HG03159 (cell line): Measurements from ENCODE around the gene SLC25A33.

Experiments used
- ATAC-seq: cut with Tn5 transposase; IDR thresholded peaks from one replicate; pipeline ENCODE4 v1.9.1; 2021; ENCODE audit warnings: mild to moderate bottlenecking, moderate library complexity; ENCODE audit not compliant: unreplicated experiment

Gene SLC25A33

GRCh38 chr1:9599741-9600140 lies 60.5 kb downstream of the SLC25A33 start:
- ATAC-seq = no peak

GRCh38 chr1:9600861-9601834 lies 61.9 kb downstream of the SLC25A33 start:
- ATAC-seq = no peak

- no peak for ATAC-seq
Measured at GRCh38 chr1:9601942-9602793, 62.9 kb downstream of the SLC25A33 start.

GRCh38 chr1:9602794-9603167 lies 63.5 kb downstream of the SLC25A33 start:
- no peak for ATAC-seq

- ATAC-seq = no peak
Measured at GRCh38 chr1:9603307-9603706, 64.0 kb downstream of the SLC25A33 start.

GRCh38 chr1:9603766-9604753 lies 64.8 kb downstream of the SLC25A33 start:
- ATAC-seq = no peak

- ATAC-seq = no peak
Measured at GRCh38 chr1:9604836-9605235, 65.6 kb downstream of the SLC25A33 start.

- ATAC-seq = no peak
Measured at GRCh38 chr1:9605946-9606455, 66.7 kb downstream of the SLC25A33 start.

- ATAC-seq = no peak
Measured at GRCh38 chr1:9606458-9606857, 67.2 kb downstream of the SLC25A33 start.

- no peak for ATAC-seq
Measured at GRCh38 chr1:9606948-9607347, 67.7 kb downstream of the SLC25A33 start.

GRCh38 chr1:9607352-9607751 lies 68.1 kb downstream of the SLC25A33 start:
- ATAC-seq = no peak

- no peak for ATAC-seq
Measured at GRCh38 chr1:9609998-9610397, 70.7 kb downstream of the SLC25A33 start.

- no peak for ATAC-seq
Measured at GRCh38 chr1:9610548-9610947, 71.3 kb downstream of the SLC25A33 start.

GRCh38 chr1:9611716-9612115 lies 72.5 kb downstream of the SLC25A33 start:
- no peak for ATAC-seq

GRCh38 chr1:9612162-9612845 lies 73.0 kb downstream of the SLC25A33 start:
- no peak for ATAC-seq

- no peak for ATAC-seq
Measured at GRCh38 chr1:9612871-9613624, 73.8 kb downstream of the SLC25A33 start.

- ATAC-seq = no peak
Measured at GRCh38 chr1:9613625-9614299, 74.5 kb downstream of the SLC25A33 start.

GRCh38 chr1:9615316-9616063 lies 76.2 kb downstream of the SLC25A33 start:
- no peak for ATAC-seq
